ENCODE data around the gene TSN.

DNA sequence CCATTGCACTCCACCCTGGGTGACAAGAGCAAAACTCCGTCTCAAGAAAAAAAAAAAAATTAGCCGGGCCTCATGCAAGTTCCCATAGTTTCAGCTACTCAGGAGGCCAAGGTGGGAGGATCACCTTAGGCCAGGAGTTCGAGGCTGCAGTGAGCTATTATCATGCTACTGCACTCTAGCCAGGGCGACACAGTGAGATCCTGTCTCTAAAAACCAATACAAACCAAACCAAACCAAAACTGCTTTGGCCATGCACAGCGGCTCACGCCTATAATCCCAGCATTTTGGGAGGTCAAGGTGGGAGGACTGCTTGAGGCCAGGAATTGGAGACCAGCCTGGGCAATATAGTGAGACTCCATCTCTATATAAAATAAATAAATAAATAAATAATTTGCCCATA is 37.9 kb upstream of the TSN start:
- TF ChIP-seq, protein P1, sequence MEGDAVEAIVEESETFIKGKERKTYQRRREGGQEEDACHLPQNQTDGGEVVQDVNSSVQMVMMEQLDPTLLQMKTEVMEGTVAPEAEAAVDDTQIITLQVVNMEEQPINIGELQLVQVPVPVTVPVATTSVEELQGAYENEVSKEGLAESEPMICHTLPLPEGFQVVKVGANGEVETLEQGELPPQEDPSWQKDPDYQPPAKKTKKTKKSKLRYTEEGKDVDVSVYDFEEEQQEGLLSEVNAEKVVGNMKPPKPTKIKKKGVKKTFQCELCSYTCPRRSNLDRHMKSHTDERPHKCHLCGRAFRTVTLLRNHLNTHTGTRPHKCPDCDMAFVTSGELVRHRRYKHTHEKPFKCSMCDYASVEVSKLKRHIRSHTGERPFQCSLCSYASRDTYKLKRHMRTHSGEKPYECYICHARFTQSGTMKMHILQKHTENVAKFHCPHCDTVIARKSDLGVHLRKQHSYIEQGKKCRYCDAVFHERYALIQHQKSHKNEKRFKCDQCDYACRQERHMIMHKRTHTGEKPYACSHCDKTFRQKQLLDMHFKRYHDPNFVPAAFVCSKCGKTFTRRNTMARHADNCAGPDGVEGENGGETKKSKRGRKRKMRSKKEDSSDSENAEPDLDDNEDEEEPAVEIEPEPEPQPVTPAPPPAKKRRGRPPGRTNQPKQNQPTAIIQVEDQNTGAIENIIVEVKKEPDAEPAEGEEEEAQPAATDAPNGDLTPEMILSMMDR (IDR thresholded peaks at IDR 0.05; ENCODE audit: poor library complexity, severe bottlenecking), result no peak
- TF ChIP-seq POLR2AphosphoS5 (IDR thresholded peaks at IDR 0.05), result no peak
